ENCODE measurements around the gene UNC45B. TPM values are rescaled to one million over a fixed set of nuclear protein-coding genes. Genes with fewer than 3 reads are reported as not detected.

Gene UNC45B
- total RNA-seq, 2 donors from 2014 or later: 0.96 TPM; not detected in 1

DNA sequence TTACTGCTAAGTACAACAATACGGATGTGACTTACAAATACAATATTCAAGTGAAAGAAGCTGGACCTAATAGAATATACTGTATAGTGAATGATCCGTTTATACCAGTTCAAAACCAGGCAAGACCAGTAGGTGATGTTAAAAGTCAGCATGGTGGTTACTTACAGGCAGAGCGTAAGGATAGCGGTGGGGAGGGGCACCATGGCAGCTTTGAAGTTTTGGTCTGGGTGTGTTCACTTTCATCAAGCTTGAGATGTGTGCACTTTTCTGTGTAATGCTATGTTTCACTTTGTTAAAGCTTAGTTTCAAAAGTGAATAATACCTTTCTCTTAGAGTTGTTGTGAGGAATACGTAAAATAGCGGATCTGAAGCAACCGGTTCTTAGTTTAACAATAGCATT is 63.1 kb downstream of the UNC45B start:
- H3K36me3 ChIP-seq: no peaks in the 10 kb centered on the region
- H3K27ac ChIP-seq: no peak overlapping the region
- H3K4me3 ChIP-seq: no peak overlapping the region
- H3K9me3 ChIP-seq: no peaks in the 10 kb centered on the region
- no peaks in the 10 kb centered on the region for H3K4me1 ChIP-seq (replicated peaks)
- WGBS: 84% methylated on average over 7 of the region's 7 CpGs
- no peaks in the 10 kb centered on the region for H3K27me3 ChIP-seq (replicated peaks; ENCODE audit: insufficient read depth)
- no peak for DNase-seq (ENCODE audit: low spot score)
- intact Hi-C loops (cut with DNase I): no loop called here
- TF ChIP-seq POLR2A (IDR thresholded peaks at IDR 0.05): no peak
- TF ChIP-seq POLR2AphosphoS5 (IDR thresholded peaks at IDR 0.05): no peak
- TF ChIP-seq, protein P1, sequence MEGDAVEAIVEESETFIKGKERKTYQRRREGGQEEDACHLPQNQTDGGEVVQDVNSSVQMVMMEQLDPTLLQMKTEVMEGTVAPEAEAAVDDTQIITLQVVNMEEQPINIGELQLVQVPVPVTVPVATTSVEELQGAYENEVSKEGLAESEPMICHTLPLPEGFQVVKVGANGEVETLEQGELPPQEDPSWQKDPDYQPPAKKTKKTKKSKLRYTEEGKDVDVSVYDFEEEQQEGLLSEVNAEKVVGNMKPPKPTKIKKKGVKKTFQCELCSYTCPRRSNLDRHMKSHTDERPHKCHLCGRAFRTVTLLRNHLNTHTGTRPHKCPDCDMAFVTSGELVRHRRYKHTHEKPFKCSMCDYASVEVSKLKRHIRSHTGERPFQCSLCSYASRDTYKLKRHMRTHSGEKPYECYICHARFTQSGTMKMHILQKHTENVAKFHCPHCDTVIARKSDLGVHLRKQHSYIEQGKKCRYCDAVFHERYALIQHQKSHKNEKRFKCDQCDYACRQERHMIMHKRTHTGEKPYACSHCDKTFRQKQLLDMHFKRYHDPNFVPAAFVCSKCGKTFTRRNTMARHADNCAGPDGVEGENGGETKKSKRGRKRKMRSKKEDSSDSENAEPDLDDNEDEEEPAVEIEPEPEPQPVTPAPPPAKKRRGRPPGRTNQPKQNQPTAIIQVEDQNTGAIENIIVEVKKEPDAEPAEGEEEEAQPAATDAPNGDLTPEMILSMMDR (IDR thresholded peaks at IDR 0.05): no peak

GRCh38 chr17:35212668-35213067 is 65.1 kb downstream of the UNC45B start:
- no peak overlapping the region for H3K4me3 ChIP-seq
- 90% methylated on average over 4 of the region's 4 CpGs for WGBS
- H3K27me3 ChIP-seq (replicated peaks; ENCODE audit: insufficient read depth): no peaks in the 10 kb centered on the region
- TF ChIP-seq, protein P1 (IDR thresholded peaks at IDR 0.05): no peak
- TF ChIP-seq POLR2A (IDR thresholded peaks at IDR 0.05): no peak
- TF ChIP-seq POLR2AphosphoS5 (IDR thresholded peaks at IDR 0.05): no peak
- no peak for DNase-seq (ENCODE audit: low spot score)
- no peaks in the 10 kb centered on the region for H3K4me1 ChIP-seq (replicated peaks)
- no peaks in the 10 kb centered on the region for H3K9me3 ChIP-seq
- intact Hi-C loops (cut with DNase I): no loop called here
- no peak overlapping the region for H3K27ac ChIP-seq
- H3K36me3 ChIP-seq: no peaks in the 10 kb centered on the region

- Histone ChIP-seq H3K9me3 (no peaks in the 10 kb centered on the region), H3K27ac (no peak overlapping the region), H3K36me3 (no peaks in the 10 kb centered on the region), H3K4me1 (replicated peaks) (no peaks in the 10 kb centered on the region), H3K4me3 (no peak overlapping the region), H3K27me3 (replicated peaks; ENCODE audit: insufficient read depth) (no peaks in the 10 kb centered on the region)
- intact Hi-C loops (cut with DNase I): no loop called here
- TF ChIP-seq POLR2A (IDR thresholded peaks at IDR 0.05) (no peak), POLR2AphosphoS5 (IDR thresholded peaks at IDR 0.05) (no peak)
- TF ChIP-seq, protein P1 (IDR thresholded peaks at IDR 0.05): no peak
- 75% methylated on average over 5 of the region's 5 CpGs for WGBS
- no peak for DNase-seq (ENCODE audit: low spot score)
These were observed 65.9 kb downstream of the UNC45B start for GRCh38 chr17:35213412-35213940.

DNA sequence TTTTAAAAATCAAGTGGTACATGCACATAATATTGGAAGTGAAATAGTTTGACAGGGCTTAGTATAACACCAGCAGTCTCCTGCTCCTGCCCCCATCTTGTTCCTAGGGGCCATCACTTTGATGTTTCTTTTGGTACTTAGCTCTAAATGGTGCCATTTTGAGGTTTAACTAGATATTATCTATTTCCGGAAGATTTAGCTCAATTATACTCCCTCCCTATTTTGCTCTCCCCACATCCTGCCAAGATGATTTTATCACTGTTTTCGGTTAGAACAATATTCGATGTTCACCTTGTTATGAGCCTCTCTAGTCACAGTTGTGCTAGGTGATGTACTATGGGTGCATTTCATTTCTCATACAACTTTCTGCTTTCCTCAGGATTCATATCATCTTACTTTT is 66.6 kb downstream of the UNC45B start:
- intact Hi-C loops (cut with DNase I): no loop called here
- H3K27me3 ChIP-seq (replicated peaks; ENCODE audit: insufficient read depth): no peaks in the 10 kb centered on the region
- DNase-seq (ENCODE audit: low spot score): no peak
- no peaks in the 10 kb centered on the region for H3K36me3 ChIP-seq
- 12% methylated on average over 3 of the region's 3 CpGs for WGBS
- no peak overlapping the region for H3K4me3 ChIP-seq
- TF ChIP-seq POLR2A (IDR thresholded peaks at IDR 0.05) (no peak), POLR2AphosphoS5 (IDR thresholded peaks at IDR 0.05) (no peak)
- TF ChIP-seq, protein P1 (IDR thresholded peaks at IDR 0.05): no peak
- no peaks in the 10 kb centered on the region for H3K9me3 ChIP-seq
- no peak overlapping the region for H3K27ac ChIP-seq
- no peaks in the 10 kb centered on the region for H3K4me1 ChIP-seq (replicated peaks)

GRCh38 chr17:35214631-35215273 is 67.1 kb downstream of the UNC45B start:
- 65% methylated on average over 5 of the region's 5 CpGs for WGBS

More at GRCh38 chr17:35214631-35215273, 67.1 kb downstream of the UNC45B start:
- no peak overlapping the region for H3K4me3 ChIP-seq
- intact Hi-C loops (cut with DNase I): loop anchor here (5.0 kb wide), 1 partner anchor 123 kb away; no protein-coding TSS in a partner anchor
- no peaks in the 10 kb centered on the region for H3K4me1 ChIP-seq (replicated peaks)
- H3K27me3 ChIP-seq (replicated peaks; ENCODE audit: insufficient read depth): no peaks in the 10 kb centered on the region
- TF ChIP-seq, protein P1 (IDR thresholded peaks at IDR 0.05): no peak
- no peak for TF ChIP-seq POLR2AphosphoS5 (IDR thresholded peaks at IDR 0.05)
- no peak for TF ChIP-seq POLR2A (IDR thresholded peaks at IDR 0.05)
- no peak for DNase-seq (ENCODE audit: low spot score)
- no peaks in the 10 kb centered on the region for H3K36me3 ChIP-seq
- no peaks in the 10 kb centered on the region for H3K9me3 ChIP-seq
- no peak overlapping the region for H3K27ac ChIP-seq
